DMS79 treated with DMSO at 0.1 percent for 48 hours (cell line): ENCODE data around the gene AARSD1.
"Not testable (repeated sequence)": the region's sequence is repeated elsewhere in the genome, so short reads cannot be mapped to it uniquely, and the experiment has no call there.

ENCODE experiments used
- DNase-seq: peaks from one replicate; lab custom pipeline; 2025; lab: John Stamatoyannopoulos, UW

Gene AARSD1

DNA sequence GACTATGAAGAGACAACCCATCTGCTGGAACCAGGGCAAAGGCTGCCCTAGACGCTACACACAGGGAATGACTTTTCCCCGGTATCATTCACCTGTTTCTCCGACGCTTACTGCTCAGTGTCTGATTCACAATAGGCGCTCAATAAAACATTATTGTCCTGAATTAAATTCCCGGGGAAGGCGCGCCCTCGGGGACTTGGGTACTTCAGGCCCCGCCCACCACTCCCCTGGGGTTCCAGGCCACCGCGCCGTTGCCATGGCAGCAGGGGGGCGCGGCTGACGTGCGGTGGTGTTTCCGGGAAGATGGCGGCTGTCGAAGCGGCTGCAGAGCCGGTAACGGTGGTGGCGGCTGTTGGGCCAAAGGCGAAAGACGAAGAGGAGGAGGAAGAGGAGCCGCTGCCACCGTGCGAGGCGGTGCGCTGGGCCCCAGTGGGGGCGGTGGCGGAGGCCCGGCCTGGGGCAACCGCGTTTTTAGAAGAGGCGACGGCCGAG is 16.1 kb upstream of the AARSD1 start, which contains the start of gene RUNDC1:
Gene RUNDC1, plus strand, starts transcription at position 292 of the 492 bp plus-strand sequence. Its CDS starts 12 bp downstream, at position 304.
- peak; percentile 80 for DNase-seq

DNA sequence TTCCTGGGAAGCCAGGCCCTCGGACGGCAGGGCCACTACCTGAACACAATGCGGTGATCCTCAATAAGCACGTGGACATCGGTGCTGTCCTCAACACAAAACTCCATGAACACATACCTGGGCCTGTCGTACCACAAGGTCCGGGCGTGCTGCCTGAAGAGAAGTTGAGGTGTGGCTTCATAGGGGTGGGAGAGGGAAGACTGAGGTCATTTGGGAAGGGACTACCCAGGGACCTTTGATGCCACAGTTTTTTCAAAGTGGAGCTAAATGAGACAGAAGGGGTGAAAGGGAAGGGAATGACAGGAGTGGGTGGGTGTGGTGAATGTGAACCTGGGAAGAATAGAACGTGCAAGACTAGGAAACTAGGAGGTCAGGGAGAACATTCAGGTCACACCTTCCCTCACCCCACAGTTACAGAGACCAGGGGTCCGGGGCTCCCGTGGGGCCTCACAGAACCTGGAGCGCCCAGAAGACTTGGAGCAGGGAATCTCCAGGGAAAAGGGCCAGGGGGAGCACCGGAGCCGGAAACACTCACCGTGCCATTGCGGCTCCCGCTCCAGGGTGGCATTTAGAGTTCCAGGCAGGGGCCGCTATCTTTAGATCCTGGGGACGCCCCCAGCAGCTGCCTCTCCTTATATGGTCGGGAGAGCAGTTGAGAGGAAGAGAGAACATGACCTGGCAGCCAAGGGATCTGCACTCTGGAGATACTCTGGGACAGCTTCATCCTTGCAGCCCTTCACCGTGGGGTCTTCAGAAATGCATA is 15.4 kb upstream of the AARSD1 start, which contains the start of gene PTGES3L:
Gene PTGES3L, minus strand, starts transcription at position 570 of the 763 bp plus-strand sequence. Its CDS starts 27 bp downstream, at position 543.
- DNase-seq, result peak; percentile 63

- not testable (repeated sequence) for DNase-seq
Measured at GRCh38 chr17:42975701-42976100, 11.4 kb upstream of the AARSD1 start.

DNA sequence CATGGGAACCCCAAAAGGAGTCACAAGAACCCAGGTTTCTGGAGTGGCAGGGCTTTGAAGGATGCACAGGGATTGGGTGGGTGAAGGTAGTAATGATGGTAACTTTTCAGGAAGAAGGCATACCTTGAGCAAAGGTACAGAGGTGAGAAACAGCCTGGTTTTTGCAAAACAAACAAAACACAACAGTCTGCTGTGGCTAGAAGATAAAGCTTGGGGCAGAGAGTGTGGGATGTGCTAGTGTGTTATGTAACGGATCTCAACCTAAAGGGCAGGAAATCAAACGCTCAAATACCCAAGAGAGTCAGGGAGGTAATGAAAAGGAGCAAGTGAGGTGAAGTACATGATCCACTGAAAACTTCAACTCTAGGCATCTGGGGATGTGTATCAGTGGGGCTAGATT is 11.0 kb upstream of the AARSD1 start:
- no peak for DNase-seq

DNA sequence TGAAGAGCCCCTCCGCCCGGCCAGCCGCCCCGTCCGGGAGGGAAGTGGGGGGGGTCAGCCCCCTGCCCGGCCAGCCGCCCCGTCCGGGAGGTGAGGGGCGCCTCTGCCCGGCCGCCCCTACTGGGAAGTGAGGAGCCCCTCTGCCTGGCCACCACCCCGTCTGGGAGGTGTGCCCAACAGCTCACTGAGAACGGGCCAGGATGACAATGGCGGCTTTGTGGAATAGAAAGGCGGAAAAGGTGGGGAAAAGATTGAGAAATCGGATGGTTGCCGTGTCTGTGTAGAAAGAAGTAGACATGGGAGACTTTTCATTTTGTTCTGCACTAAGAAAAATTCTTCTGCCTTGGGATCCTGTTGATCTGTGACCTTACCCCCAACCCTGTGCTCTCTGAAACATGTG is 9.1 kb upstream of the AARSD1 start:
- DNase-seq, result not testable (repeated sequence)

GRCh38 chr17:42971589-42971988 is 7.3 kb upstream of the AARSD1 start:
- no peak for DNase-seq

DNA sequence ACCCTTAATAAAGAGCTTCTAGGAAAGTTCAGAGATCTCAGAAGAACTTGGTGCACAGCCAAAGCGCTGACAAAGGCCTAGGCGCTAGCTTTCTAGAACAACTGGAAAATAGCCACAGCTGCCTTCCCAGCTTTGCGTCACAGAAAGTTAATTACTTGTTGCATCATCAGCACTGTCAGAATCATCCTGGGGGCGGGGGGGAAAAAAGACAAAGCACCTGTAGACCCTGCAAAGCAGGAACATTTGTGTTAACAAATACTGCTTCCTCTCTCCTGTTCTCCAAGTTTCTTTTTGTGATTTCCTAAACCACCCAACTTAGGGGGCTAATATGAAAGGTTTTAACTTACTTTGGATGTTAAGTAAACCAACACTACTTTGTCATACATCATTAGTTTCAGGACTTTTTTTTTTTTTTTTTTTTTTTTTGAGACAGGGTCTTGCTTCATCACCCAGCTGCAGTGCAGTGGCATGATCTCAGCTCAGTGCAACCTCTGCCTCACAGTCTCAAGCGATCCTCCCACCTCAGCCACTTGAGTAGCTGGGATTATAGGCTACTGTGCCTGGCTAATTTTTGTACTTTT is 4.8 kb upstream of the AARSD1 start:
- no peak for DNase-seq

DNA sequence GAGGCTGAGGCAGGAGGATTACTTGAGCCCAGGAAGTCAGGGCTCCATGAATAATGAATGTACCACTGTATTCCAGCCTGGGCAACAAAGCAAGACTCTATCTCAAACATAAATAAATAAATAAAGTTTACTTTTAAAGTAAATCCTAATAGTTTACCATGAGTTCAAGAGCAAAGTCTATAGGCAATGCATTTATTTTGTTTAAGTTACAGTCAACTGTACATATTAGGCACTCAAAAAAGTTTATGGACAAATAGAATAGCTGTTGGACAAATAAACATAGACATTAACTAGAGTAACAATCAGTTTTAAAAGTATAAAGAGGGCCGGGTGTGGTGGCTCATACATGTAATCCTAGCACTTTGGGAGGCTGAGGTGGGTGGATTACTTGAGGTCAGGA is 3.7 kb upstream of the AARSD1 start:
- no peak for DNase-seq

- no peak for DNase-seq
Measured at GRCh38 chr17:42953669-42954068, 10.6 kb downstream of the AARSD1 start.

- no peak for DNase-seq
Measured at GRCh38 chr17:42950044-42950783, 14.0 kb downstream of the AARSD1 start.

DNA sequence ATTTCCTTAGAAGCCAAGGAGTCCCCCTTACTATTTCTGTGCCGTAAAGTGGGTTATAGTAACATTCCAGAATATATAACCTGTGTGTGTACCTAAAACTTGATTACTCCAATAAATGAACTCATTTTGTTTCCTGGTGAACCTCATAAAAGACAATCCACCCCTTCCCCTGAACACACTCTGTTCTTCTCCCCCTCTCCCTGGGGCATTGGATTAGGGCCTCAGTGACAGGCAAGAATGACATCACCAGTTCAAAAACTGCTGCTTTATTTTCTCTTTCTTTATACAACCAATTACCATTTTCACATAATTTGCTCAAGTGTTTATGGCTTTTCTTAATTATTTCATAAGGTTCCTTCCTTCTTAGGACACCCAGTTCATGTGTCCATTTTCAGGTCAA is 17.4 kb downstream of the AARSD1 start:
- no peak for DNase-seq

- DNase-seq, result no peak
Measured at GRCh38 chr17:42944211-42944610, 20.0 kb downstream of the AARSD1 start.

- peak; percentile 53 for DNase-seq
Measured at GRCh38 chr17:42937712-42938596, 26.3 kb downstream of the AARSD1 start.

GRCh38 chr17:42929497-42929844 is 34.8 kb downstream of the AARSD1 start:
- DNase-seq, result no peak

DNA sequence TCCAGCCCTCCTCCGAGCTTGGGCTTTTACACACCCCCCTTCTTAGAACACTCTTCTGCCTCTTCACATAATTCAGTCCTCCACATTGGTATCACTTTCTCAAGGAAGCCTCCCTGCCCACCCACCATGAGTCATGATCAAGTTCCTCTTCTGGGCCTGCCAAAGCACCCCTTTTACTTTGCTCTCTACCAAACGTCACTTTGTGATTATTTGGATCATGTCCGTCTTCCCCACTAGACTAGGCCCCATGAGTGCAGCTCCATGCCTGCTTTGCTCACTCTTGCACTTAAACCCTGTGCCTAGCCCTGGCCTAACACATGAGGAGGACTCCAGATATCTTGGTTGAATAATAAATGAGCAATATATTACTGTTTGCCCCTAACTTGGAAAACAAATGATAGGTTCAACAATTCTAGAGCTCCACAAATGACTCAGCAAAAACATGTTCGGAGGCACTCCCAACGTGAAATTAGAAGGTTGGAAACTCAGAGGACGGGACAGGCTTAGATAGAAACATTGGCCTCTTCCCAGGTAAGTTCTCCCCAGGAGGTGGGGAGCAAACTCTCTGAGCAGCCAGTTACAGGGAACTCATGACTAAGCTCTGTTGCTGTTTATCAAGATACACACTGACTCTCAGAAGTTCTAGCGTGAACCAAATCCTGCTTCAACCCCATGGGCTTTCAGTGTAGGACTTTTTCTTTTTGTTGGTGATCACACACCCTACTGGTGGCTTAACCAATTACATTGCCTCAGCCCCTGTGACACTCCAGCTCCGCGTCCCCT is 35.3 kb downstream of the AARSD1 start:
- DNase-seq, result no peak

DNA sequence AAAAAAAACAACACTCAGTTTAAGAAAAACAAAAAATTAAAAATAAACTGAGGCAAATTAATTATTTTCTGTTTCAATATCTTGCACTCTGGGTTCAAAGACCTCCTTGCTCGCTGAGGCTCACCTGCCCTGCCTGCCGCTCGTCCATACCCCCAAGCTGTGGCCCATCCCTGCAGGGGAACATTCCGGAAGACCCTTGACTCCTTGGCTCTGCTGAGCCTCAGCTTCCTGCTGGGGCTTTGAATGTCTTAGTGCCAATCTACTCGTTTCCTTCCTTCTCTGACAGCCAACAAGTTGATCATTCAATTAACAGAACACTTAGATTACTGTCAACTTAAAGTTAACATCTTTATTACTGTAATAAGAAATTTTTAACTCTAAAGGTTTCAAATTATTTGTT is 39.4 kb downstream of the AARSD1 start:
- no peak for DNase-seq

DNA sequence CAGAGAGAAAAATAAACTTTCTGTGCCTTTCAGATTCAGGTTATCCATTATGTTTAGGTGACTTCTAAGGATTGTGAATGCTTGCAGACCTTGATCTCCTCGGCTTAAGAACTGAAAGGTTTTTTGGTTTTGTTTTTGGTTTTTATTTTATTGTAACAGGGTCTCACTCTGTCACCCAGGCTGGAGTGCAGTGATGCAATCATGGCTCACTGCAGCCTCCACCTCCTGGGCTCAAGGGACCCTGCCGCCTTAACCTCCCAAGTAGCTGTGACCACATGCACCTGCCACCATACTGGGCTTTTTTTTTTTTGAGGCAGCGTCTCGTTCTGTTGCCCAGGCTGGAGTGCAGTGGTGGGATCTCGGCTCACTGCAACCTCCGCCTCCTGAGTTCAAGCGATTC is 40.8 kb downstream of the AARSD1 start:
- not testable (repeated sequence) for DNase-seq

GRCh38 chr17:42922294-42922693 is 42.0 kb downstream of the AARSD1 start:
- DNase-seq, result no peak

DNA sequence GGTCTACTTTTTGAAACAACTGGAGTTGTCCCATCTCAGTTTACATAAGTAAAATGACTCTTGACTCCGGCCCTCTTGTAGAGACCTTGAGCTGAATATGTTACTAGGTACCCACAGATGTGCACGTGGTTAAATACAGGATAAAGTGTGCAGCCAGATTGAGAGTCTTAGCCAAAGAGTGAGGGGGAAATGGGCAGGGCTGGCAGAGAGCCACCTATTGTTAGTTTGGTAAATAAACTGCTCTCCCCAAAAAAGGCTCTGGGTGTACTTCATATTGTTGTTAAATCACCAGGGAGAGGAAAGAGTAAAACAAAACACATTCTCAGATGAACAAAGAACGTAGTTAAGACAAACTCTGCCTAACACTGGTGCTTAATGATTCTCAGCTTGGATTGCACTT is 43.3 kb downstream of the AARSD1 start:
- peak; percentile 34 for DNase-seq

DNA sequence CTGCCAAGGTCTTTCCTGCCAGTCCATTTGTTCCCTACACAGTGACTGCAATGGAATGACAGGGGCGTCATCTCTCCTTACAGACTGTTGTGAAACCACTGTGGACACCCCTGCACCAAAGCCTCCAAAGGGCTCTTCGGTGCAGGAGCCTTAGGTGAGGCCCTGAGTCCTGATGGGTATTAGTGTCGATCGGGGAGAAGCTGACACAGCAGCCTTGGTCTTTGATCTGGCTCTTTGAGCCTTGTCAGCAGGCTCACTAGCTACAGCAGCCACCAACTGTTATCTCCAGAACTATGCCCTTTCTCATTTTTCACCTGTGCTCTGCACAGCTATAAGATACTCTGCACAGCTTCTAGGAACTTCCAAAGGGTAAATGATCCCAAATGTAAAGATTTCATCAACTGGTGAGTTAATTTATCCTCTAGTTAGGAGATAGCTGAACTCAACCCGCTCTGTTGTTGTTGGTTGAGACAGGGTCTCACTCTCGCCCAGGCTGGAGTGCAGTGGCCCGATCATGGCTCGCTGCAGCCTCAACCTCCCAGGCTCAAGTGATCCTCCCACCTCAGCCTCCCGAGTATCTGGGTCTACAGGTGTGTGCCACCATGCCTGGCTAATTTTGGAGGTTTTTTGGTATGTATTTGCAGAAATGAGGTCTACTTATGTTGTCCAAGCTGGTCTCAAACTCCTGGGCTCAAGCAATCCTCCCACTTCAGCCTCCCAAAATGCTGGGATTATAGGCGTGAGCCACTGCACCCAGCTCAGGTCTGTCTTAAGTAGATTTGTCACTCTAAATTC is 44.0 kb downstream of the AARSD1 start:
- no peak for DNase-seq
